Spleen (tissue), 7 donors: ENCODE data around the gene IGSF9.

Experiments used
- POLR2AphosphoS5 ChIP-seq, 3 donors: sonication (generic); formaldehyde crosslinking; IDR thresholded peaks; one replicate each; pipeline ENCODE4 v1.5.1; 2017; ENCODE audit warnings: antibody characterized with exemption in 3 of 3
- TF ChIP-seq, protein P1 (sequence below), 11 experiments: fragments of 200-600 bp in 7 of 11; fragments of 450-650 bp in 4 of 11; sonication (generic) in 4 of 11; IDR thresholded peaks in 8 of 11; conservative IDR thresholded peaks in 3 of 11; 1 replicate in 7 of 11; 2 replicates in 4 of 11; pipeline versions ENCODE4 v1.4.0 to v1.8.0; 2016 to 2021; ENCODE audit warnings: antibody characterized with exemption in 11 of 11, inconsistent platforms in 4 of 11, mild to moderate bottlenecking in 1 of 11
- donor health status: DM: no; HTN: no; CAD: no; lungs with moderate emphysema.
- donor health status: DM: no; HTN: no; CAD: no.
- donor health status: DM: no; HTN: no; CAD: no.

DNA sequence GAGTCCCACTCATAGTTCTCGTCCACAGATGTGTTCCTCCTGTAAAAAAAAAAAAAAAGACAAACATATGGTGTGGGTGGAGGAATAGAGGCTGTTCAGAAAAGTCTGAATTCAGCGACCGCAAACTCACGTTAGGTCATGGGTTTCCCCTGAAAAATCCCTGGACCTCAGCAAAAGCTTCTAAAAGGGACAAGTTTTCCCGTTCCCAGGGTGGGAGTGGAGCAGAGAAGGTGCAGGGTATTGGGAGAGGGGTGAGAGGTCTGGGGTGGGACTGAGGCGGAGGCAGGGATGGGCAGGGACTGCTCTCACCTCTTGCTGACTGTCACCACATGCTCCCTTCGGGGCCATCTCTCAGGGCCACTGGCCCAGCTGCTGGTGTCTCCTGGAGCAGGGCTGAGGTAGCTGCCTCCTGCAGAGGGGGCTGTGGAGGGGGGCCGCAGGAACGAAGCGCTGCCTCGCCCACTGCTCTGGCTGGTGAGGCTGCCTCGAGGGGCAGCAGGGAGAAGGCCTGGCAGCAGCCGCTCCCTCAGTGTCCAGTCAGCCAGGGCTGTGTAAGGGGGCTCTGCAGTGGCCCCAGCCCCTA is 17.5 kb downstream of the IGSF9 start:
- TF ChIP-seq, protein P1, sequence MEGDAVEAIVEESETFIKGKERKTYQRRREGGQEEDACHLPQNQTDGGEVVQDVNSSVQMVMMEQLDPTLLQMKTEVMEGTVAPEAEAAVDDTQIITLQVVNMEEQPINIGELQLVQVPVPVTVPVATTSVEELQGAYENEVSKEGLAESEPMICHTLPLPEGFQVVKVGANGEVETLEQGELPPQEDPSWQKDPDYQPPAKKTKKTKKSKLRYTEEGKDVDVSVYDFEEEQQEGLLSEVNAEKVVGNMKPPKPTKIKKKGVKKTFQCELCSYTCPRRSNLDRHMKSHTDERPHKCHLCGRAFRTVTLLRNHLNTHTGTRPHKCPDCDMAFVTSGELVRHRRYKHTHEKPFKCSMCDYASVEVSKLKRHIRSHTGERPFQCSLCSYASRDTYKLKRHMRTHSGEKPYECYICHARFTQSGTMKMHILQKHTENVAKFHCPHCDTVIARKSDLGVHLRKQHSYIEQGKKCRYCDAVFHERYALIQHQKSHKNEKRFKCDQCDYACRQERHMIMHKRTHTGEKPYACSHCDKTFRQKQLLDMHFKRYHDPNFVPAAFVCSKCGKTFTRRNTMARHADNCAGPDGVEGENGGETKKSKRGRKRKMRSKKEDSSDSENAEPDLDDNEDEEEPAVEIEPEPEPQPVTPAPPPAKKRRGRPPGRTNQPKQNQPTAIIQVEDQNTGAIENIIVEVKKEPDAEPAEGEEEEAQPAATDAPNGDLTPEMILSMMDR (IDR thresholded peaks at IDR 0.05 in 8 of 11, conservative IDR thresholded peaks at IDR 0.05 in 3 of 11) = no peak
- no peak for TF ChIP-seq POLR2AphosphoS5 (IDR thresholded peaks at IDR 0.05)
